Fibroblast of peridontal ligament (primary cell): ENCODE results near the gene SMYD2.

Experiments
- DNase-seq: peaks from one replicate; pipeline ENCODE4 v3.0.0-alpha.2; 2010; ENCODE audit errors: extremely low read depth

Gene SMYD2

GRCh38 chr1:214360525-214361164 is 79.7 kb downstream of the SMYD2 start:
- DNase-seq = no peak

- DNase-seq = no peak
Observed at GRCh38 chr1:214361636-214362035, 80.7 kb downstream of the SMYD2 start.

DNA sequence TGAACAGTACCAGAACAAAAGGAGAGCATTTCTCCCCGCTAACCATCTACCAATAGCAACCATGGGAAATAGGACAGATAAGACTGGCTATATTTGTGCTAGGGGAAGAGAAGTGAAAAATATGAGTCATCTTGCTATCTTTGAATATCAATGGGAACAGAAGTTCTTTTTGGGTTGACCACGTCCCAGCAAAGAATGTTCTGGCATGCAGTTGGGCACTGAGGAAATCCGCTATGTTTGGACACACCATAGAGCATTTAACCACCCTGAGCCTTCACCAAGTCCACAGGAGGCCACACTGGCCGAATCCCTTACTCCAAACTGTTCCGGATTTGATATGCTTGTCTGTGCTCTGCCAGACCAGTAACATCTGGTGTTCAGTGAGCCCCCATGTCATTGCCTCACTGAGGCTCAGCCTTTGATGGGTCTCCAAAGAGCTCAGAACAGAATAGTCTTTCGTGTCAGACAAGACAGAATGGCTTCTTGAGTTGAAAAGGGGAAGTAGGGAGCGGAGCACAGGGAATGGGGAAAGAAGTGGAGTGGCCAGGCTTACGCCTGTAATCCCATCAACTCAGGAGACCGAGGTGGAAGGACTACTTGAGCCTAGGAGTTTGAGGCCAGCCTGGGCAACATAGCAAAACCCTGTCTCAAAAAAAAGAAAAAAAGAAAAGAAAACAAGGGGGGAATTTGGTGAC is 81.4 kb downstream of the SMYD2 start:
- DNase-seq = peak; percentile 38

DNA sequence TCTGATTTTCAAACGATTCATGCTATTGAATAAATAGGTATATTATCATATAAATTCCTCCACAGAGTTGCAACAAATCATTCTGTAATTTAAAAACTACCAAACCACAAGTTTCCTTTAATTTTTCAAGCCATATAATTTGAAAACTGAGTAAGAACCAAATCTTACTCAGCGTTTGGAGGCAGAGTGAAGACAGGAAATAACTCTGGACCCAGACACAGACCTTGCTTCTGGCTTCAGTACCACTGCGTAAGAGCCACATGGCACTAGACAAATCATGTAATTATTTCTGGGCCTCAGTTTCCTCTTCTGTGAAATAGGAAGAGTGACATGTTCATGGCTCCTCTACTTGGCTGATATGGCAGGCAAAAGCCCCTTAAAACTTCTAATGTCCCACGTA is 82.4 kb downstream of the SMYD2 start:
- peak; percentile 20 for DNase-seq

DNA sequence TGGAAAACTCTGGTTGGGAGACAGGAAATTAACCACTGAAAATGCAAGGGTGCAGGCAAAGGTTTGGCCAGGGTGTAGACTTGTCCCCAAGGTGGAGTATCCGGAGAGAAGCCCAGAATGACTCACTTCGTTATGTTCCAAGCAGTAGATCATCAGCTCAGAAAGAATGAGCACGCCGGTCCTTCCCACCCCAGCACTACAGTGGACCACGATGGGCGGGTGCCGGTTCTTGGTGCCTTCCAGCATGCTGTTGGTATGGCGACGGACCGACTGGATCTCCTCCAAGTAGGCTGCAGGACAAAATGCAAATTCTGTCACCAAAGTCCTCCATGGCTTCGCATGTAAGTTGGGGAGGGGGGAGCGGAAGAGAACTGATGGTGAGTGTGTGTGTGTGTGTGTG is 83.4 kb downstream of the SMYD2 start:
- DNase-seq = no peak

GRCh38 chr1:214364786-214365295 is 83.9 kb downstream of the SMYD2 start:
- no peak for DNase-seq

DNA sequence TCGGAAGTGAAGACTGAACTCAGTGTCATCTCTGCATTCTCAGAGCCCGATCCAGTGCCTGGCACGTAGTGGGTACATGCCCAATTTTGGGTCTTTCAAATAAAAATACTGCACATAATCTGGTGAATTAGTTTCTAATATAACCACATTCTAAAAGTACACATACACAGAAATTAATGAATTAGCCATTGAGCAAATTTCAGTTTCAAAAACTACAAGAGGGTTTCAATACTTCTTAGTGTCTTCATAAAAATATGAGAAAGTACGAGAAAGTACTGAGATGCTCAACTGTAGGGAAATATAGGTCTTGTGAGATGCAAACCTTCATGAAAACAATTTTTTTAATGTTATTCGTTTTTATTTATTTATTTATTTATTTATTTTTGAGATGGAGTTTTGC is 86.9 kb downstream of the SMYD2 start:
- no peak for DNase-seq

DNA sequence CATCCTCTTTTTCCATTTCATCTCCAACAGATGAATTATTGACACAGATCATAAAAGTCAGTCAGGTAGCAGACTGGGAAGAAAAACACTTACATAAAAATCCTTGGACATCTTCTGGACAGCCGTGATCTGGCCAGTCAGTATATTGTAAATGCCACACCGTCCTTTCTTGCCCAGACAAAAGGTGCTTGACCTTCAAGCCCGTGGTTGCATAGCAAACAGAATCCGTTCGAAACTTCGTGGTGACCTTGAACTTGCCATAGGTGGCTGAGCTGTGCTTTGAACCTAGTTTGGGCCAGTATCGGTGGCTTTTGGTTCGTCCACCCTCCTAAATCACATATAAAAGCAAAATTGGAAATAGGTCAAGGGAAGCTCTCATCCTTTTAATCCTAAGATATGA is 88.4 kb downstream of the SMYD2 start:
- DNase-seq = no peak

- DNase-seq = no peak
Observed at GRCh38 chr1:214370615-214371014, 89.7 kb downstream of the SMYD2 start.

GRCh38 chr1:214372092-214372491 is 91.1 kb downstream of the SMYD2 start:
- no peak for DNase-seq

GRCh38 chr1:214377485-214377884 is 96.5 kb downstream of the SMYD2 start:
- DNase-seq = no peak

DNA sequence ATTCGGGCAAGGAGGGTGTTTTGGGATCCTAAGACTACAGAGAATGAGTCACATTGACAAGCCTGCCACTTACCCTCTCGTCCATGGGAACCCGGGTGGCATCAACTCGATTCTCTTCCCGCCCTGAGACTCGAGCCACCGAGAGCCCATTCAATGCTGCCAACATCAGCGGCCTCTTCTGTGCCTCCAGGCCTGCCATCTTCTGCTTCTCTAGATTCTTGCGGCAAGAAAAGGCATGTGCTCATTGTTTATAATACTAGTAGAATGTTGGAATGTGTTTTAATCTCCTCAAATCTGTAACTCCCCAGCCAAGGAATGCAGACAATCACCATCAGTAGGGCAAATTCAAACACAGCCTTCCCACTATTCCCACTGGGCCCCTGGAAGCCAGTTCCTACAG is 96.9 kb downstream of the SMYD2 start:
- peak; percentile 94 for DNase-seq

DNA sequence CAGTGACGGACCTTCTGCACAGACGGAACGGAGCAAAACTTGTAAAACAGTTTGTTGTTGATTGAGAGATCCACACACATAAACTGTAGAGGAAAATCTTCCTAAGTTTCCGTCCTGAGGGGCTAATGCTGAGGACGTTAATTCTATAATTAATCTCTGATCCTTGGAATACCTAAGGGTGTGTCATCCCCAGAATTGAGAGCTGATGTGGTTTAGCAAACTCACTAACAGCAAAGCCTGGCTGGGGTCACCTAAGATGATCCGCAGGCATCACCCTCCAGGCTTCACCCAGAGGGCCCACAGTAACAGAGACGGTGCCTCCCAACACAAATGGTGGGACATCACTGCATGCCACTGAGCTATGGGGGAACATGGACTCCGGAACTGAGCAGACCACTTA is 97.5 kb downstream of the SMYD2 start:
- DNase-seq = no peak

GRCh38 chr1:214379236-214379970 is 98.4 kb downstream of the SMYD2 start:
- no peak for DNase-seq

DNA sequence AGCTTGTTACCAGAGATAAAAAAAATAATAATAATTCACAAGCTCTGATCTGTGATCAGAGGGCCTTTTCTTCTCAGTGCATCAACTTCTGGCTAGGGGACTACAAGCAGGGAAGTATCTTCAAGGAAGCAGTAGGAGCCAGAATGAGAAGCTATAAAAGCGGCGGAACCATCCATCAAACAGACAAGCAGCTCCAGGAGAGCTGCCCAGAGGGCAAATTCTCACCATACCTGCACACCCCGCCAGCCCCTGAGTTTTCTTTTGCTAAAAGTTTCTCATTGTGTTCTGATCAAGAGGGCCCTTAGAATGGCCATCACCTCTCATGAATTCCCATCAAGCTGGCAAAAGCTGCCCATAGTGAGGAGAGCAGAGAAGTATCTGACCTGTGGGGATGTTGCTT is 99.4 kb downstream of the SMYD2 start:
- DNase-seq = no peak

DNA sequence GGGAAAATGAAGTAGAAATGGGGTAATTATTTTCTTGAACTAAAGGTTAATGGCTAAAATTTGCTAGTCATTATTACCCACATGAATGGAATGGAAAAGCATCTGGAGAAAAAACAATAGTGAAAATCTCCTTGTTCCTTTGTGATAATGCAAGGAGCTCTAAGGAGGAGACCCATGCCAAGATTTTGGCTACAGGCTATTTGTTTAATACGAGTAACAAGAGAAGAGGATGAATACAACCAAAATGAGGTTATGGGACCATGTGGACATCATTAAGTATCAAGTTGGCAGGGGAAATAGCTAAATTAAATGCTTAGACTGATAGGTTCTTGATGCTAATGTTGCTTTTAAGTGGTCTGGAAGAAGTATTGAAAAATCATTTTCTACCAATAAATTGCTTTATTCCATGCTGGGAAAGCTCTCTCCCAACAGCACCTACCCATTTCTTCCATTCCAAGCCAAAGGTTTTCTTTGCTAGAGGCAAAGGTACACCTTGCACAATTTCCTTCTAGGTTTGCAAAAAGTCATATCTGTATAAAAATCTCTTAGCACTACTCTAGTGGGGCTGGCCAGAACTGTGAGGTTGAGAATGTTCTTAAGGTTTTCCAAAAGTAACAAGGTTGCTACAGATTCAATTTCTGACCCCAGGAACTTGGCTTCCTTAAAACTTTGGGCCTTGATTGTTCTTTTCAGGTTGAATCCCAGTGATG is 100.2 kb downstream of the SMYD2 start:
- peak; percentile 67 for DNase-seq

DNA sequence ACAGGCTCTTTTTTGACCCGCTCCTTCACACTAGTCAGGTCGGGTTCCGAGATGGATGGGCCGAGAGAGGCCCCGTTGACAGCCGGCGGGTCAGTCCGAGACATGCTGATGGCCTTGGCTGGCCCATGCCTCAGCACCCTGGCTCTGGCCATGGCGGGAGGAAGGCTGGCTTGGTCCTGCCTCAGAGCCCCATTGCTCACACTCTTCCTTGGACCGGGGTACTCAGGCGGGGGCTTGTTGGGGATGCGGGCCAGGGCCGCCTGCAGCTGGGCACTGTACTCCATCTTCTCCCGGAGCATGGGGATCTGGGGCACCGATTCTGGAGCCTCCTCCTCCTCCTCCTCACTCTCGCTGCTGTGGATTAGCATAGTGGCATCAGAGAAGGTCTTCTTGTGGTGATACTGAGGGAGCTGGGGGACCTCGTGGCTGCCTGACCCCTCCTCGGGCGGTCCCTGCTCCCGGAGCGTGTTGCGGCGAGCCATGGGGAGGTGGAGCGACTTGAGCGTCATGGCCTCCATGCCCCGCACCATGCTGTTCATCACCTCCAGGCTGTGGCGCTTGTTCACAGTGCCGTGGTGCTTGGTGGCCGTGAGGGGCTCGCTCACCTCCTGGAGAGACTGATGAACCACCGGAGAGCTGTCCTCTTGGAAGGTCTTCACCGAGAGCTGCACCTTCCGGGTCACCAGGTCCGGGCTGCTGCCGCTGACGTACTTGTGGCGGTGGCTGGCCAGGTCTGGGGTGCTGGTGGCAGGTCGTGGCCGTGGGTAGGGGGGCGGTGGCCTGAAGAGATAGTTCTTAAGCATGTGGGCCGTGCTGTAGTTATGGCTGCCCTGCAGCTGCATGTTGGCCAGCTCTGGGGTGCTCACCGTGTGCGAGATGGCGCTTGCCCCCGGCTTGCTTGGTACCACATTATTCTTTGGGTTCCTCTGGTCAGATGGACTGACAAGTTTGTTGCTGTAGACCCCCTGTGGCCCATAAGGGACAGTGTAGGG is 102.7 kb downstream of the SMYD2 start:
- DNase-seq = no peak

- DNase-seq = no peak
Observed at GRCh38 chr1:214384373-214385079, 103.6 kb downstream of the SMYD2 start.

GRCh38 chr1:214385428-214385827 is 104.5 kb downstream of the SMYD2 start:
- DNase-seq = no peak

DNA sequence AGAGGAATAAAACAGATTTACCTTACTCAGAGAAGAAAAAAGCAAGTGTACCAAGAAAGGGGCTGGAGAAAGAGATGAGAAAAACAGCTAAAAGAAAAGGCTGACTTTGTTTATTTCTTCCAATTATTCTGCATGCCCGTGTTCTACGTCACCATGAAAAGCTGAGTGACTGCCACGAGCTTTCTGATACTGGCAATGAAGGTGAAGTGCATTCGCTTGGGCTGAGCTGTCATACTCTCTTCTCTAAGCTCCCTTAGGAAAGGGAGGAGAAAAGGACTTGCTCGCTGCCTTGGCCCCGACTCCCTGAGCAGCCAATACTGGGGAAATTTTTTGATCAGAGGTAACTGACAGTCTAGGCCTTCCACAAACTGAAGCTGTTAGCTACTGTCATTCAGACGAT is 105.4 kb downstream of the SMYD2 start:
- no peak for DNase-seq
